ENCODE measurements around the gene PHLPP1.
"Not testable (repeated sequence)": the region's sequence is repeated elsewhere in the genome, so short reads cannot be mapped to it uniquely, and the experiment has no call there.

PHLPP1 gene

GRCh38 chr18:62717925-62718800 lies 2.8 kb downstream of the PHLPP1 start:
- DNase-seq: no peak

- DNase-seq: no peak
Observed at GRCh38 chr18:62720048-62720447, 4.7 kb downstream of the PHLPP1 start.

- no peak for DNase-seq
Observed at GRCh38 chr18:62720766-62721613, 5.6 kb downstream of the PHLPP1 start.

- DNase-seq: no peak
Observed at GRCh38 chr18:62721839-62722795, 6.8 kb downstream of the PHLPP1 start.

GRCh38 chr18:62723666-62724281 lies 8.4 kb downstream of the PHLPP1 start:
- DNase-seq: no peak

GRCh38 chr18:62725896-62726295 lies 10.6 kb downstream of the PHLPP1 start:
- no peak for DNase-seq

GRCh38 chr18:62728254-62728653 lies 12.9 kb downstream of the PHLPP1 start:
- DNase-seq: no peak

GRCh38 chr18:62729487-62730386 lies 14.4 kb downstream of the PHLPP1 start:
- DNase-seq: no peak

GRCh38 chr18:62730941-62731340 lies 15.6 kb downstream of the PHLPP1 start:
- DNase-seq: no peak

GRCh38 chr18:62732617-62733016 lies 17.3 kb downstream of the PHLPP1 start:
- no peak for DNase-seq

GRCh38 chr18:62734290-62734689 lies 18.9 kb downstream of the PHLPP1 start:
- DNase-seq: no peak

- DNase-seq: no peak
Observed at GRCh38 chr18:62735387-62735786, 20.0 kb downstream of the PHLPP1 start.

GRCh38 chr18:62736077-62736855 lies 20.9 kb downstream of the PHLPP1 start:
- DNase-seq: no peak

GRCh38 chr18:62737241-62737873 lies 22.0 kb downstream of the PHLPP1 start:
- no peak for DNase-seq

GRCh38 chr18:62738639-62739038 lies 23.3 kb downstream of the PHLPP1 start:
- no peak for DNase-seq

- DNase-seq: no peak
Observed at GRCh38 chr18:62739911-62740310, 24.6 kb downstream of the PHLPP1 start.

GRCh38 chr18:62740650-62741049 lies 25.3 kb downstream of the PHLPP1 start:
- not testable (repeated sequence) for DNase-seq

- DNase-seq: no peak
Observed at GRCh38 chr18:62741118-62741566, 25.8 kb downstream of the PHLPP1 start.

GRCh38 chr18:62741584-62741983 lies 26.2 kb downstream of the PHLPP1 start:
- no peak for DNase-seq
